CD4-positive, alpha-beta T cell (primary cell): Measurements from ENCODE around the gene ZNF783. TPM values are rescaled to one million over a fixed set of nuclear protein-coding genes. Genes with fewer than 3 reads are reported as not detected.

Experiments used
- ATAC-seq: fragments of 200-7000 bp; cut with Tn5 transposase; one replicate; pipeline ENCODE4 v1.10.0; 2022; ENCODE audit warnings: mild to moderate bottlenecking; ENCODE audit not compliant: poor library complexity
- CTCF ChIA-PET: fragments of 350-600 bp; sonication (Branson Sonifier 250); formaldehyde crosslinking; loops from one replicate; lab custom pipeline; 2021; ENCODE audit warnings: antibody characterized with exemption, inconsistent platforms; lab: Charles Lee
- POLR2A ChIA-PET: fragments of 350-600 bp; sonication (Branson Sonifier 250); formaldehyde crosslinking; loops from one replicate; lab custom pipeline; 2021; ENCODE audit warnings: antibody characterized with exemption, inconsistent platforms; lab: Charles Lee
- DNase-seq, 14 experiments: peaks; one replicate each; pipeline ENCODE4 v3.0.0-alpha.2; 2013 to 2020; ENCODE audit warnings: mixed read lengths in 2 of 14
- H3K27ac ChIP-seq, 2 donors: one replicate each; pipeline versions ENCODE4 v1.5.1 to v1.7.0; 2013; ENCODE audit warnings: low read length in 2 of 2, low read depth in 1 of 2, mild to moderate bottlenecking in 1 of 2
- H3K27me3 ChIP-seq, 2 experiments: 1 replicate in 1 of 2; 2 replicates in 1 of 2; pipeline versions ENCODE4 v1.6.1 to v1.7.0; 2013; ENCODE audit warnings: low read length in 2 of 2, control low read depth in 1 of 2, mild to moderate bottlenecking in 1 of 2, moderate library complexity in 1 of 2; ENCODE audit not compliant: insufficient read depth in 2 of 2, control insufficient read depth in 1 of 2
- H3K36me3 ChIP-seq: one replicate; pipeline ENCODE4 v1.6.1; 2013; ENCODE audit warnings: low read length, control low read depth; ENCODE audit not compliant: insufficient read depth
- H3K4me1 ChIP-seq: one replicate; pipeline ENCODE4 v1.6.1; 2013; ENCODE audit warnings: low read length, control low read depth; ENCODE audit not compliant: insufficient read depth
- H3K4me3 ChIP-seq: one replicate; pipeline ENCODE4 v1.5.1; 2013; ENCODE audit warnings: mild to moderate bottlenecking, low read length, moderate library complexity
- H3K9me3 ChIP-seq, 2 experiments: 1 replicate in 1 of 2; 2 replicates in 1 of 2; pipeline versions ENCODE4 v1.6.1 to v1.7.0; 2013; ENCODE audit warnings: low read length in 2 of 2, mild to moderate bottlenecking in 2 of 2, control low read depth in 1 of 2, moderate library complexity in 1 of 2; ENCODE audit not compliant: control insufficient read depth in 1 of 2, insufficient read depth in 1 of 2
- H3K27ac Mint-ChIP-seq: one replicate; pipeline ENCODE4 v1.8.0; 2020; ENCODE audit warnings: mixed read lengths
- H3K27me3 Mint-ChIP-seq: one replicate; pipeline ENCODE4 v1.8.0; 2021; ENCODE audit warnings: mixed read lengths
- H3K36me3 Mint-ChIP-seq: one replicate; pipeline ENCODE4 v1.8.0; 2021; ENCODE audit warnings: low read depth, mixed read lengths
- H3K4me1 Mint-ChIP-seq: one replicate; pipeline ENCODE4 v1.8.0; 2021; ENCODE audit warnings: low read depth, mixed read lengths
- H3K4me3 Mint-ChIP-seq: one replicate; pipeline ENCODE4 v1.8.0; 2020; ENCODE audit warnings: mild to moderate bottlenecking, mixed read lengths
- H3K9me3 Mint-ChIP-seq: one replicate; pipeline ENCODE4 v1.8.0; 2020; ENCODE audit warnings: mixed read lengths
- intact Hi-C, 2 experiments: fragments of 100-400 bp; cut with DNase I in 1 of 2; cut with micrococcal nuclease in 1 of 2; formaldehyde crosslinking; loops; one replicate each; pipeline versions ENCODE4 v1.15.1 to v1.9.0; 2023 to 2025; cut with DNase I, micrococcal nuclease
- total RNA-seq, 174 experiments: library from RNA in 2 of 174; stranded (reverse) in 2 of 174; gene quantifications; one replicate each; pipeline ENCODE4 v1.2.3 and lab custom pipeline; 2021 to 2026
- TF ChIP-seq, protein P1 (sequence below): fragments of 200-600 bp; IDR thresholded peaks from one replicate; pipeline ENCODE4 v1.8.0; 2022; ENCODE audit warnings: antibody characterized with exemption, mild to moderate bottlenecking

The ZNF783 gene
- total RNA-seq, 2 experiments from 2014 or later, result 27.6 to 29.0 TPM

DNA sequence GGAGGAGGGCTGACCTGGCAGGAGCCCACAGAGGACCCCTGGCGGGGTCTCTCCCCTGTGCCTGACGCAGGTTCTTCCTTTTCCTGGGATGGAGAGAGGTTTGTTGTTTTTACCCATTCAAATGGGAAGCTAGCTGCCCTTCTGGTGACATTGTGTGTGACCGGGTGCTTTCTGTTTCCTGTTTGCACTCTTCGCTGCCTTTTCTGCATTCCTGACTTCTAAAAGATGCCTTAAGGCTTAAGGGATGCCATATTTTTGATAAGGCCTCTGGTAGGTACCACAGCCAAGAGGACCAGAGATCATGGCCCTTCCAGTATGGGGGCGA is 20.3 kb downstream of the ZNF783 start:
- Histone ChIP-seq H3K4me3 (no peak overlapping the region), H3K27ac (no peak overlapping the region), H3K4me1 (peaks cover 38% of the 10 kb centered on the region), H3K27me3 (no peaks in the 10 kb centered on the region), H3K36me3 (peaks cover 31% of the 10 kb centered on the region), H3K9me3 (no peaks in the 10 kb centered on the region)
- Mint-ChIP-seq H3K4me3 (peak overlapping the region; percentile 15), H3K36me3 (peaks cover 49% of the 10 kb centered on the region), H3K27me3 (no peaks in the 10 kb centered on the region), H3K9me3 (no peaks in the 10 kb centered on the region), H3K27ac (peak overlapping the region; percentile 90), H3K4me1 (peaks cover 38% of the 10 kb centered on the region)
- TF ChIP-seq, protein P1, sequence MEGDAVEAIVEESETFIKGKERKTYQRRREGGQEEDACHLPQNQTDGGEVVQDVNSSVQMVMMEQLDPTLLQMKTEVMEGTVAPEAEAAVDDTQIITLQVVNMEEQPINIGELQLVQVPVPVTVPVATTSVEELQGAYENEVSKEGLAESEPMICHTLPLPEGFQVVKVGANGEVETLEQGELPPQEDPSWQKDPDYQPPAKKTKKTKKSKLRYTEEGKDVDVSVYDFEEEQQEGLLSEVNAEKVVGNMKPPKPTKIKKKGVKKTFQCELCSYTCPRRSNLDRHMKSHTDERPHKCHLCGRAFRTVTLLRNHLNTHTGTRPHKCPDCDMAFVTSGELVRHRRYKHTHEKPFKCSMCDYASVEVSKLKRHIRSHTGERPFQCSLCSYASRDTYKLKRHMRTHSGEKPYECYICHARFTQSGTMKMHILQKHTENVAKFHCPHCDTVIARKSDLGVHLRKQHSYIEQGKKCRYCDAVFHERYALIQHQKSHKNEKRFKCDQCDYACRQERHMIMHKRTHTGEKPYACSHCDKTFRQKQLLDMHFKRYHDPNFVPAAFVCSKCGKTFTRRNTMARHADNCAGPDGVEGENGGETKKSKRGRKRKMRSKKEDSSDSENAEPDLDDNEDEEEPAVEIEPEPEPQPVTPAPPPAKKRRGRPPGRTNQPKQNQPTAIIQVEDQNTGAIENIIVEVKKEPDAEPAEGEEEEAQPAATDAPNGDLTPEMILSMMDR, result no peak
- ChIA-PET POLR2A (no interaction called here), CTCF (interaction anchor here (4.4 kb wide), 1 partner anchor 20 kb away, joined by 56 read pairs; the partner anchor contains the start of gene ZNF783)
- ATAC-seq, result no peak
- no peak for DNase-seq
- intact Hi-C loops, result loop anchor here in 1 of 2 experiments (10.0 kb wide), 1 partner anchor 397 kb away; the partner anchor contains the start of gene EZH2

- POLR2A ChIA-PET, result interaction anchor here (2.1 to 4.2 kb wide), 5 partner anchors 18 to 139 kb away, joined by 14 to 144 read pairs (median 15); partner anchors contain the start of genes ZNF398 and ZNF783
- peak overlapping the region; percentile 19 to 30 for H3K27ac ChIP-seq
- peaks cover 49% of the 10 kb centered on the region for H3K36me3 Mint-ChIP-seq
These were observed 21.3 kb downstream of the ZNF783 start for GRCh38 chr7:149283321-149283720.

GRCh38 chr7:149284343-149284742 is 22.3 kb downstream of the ZNF783 start:
- peaks cover 44% of the 10 kb centered on the region for H3K4me1 Mint-ChIP-seq
- H3K9me3 ChIP-seq, result no peaks in the 10 kb centered on the region
- ChIA-PET POLR2A (interaction anchor here (0.6 to 4.2 kb wide), 18 partner anchors 9 to 430 kb away, joined by 3 to 144 read pairs (median 6); partner anchors contain the start of genes ZNF282, ZNF398, ZNF425 and ZNF777), CTCF (interaction anchor here (0.7 to 4.4 kb wide), 11 partner anchors 11 to 342 kb away, joined by 3 to 56 read pairs (median 3); partner anchors contain the start of genes ZNF282, ZNF398 and ZNF783)
- intact Hi-C loops, result loop anchor here (1.0 to 10.0 kb wide), 4 partner anchors 22 to 400 kb away; partner anchors contain the start of genes ZNF783 (in 2 of the 2), EZH2 (in 1 of the 2) and ZNF212 (in 1 of the 2)
- peak overlapping the region; percentile 87 for H3K4me3 Mint-ChIP-seq
- H3K27me3 Mint-ChIP-seq, result no peaks in the 10 kb centered on the region
- peaks cover 17% of the 10 kb centered on the region for H3K36me3 ChIP-seq
- H3K4me3 ChIP-seq, result peak overlapping the region; percentile 65
- peaks cover 47% of the 10 kb centered on the region for H3K4me1 ChIP-seq
- H3K27ac Mint-ChIP-seq, result peak overlapping the region; percentile 90
- no peaks in the 10 kb centered on the region for H3K27me3 ChIP-seq
- ATAC-seq, result peak; percentile 66
- peak overlapping the region; percentile 21 to 63 for H3K27ac ChIP-seq
- TF ChIP-seq, protein P1, result no peak
- DNase-seq, result peak; percentile 39 to 84 (median 58)
- H3K36me3 Mint-ChIP-seq, result peaks cover 39% of the 10 kb centered on the region
- no peaks in the 10 kb centered on the region for H3K9me3 Mint-ChIP-seq

More at GRCh38 chr7:149283321-149283720, 21.3 kb downstream of the ZNF783 start:
- TF ChIP-seq, protein P1, result no peak
- ATAC-seq (no peak), DNase-seq (no peak)
- intact Hi-C loops, result loop anchor here in 1 of 2 experiments (10.0 kb wide), 1 partner anchor 399 kb away; the partner anchor contains the start of gene EZH2
- Histone ChIP-seq H3K36me3 (peaks cover 25% of the 10 kb centered on the region), H3K4me3 (no peak overlapping the region), H3K9me3 (no peaks in the 10 kb centered on the region), H3K27me3 (no peaks in the 10 kb centered on the region), H3K4me1 (peaks cover 46% of the 10 kb centered on the region)
- Mint-ChIP-seq H3K4me1 (peaks cover 44% of the 10 kb centered on the region), H3K4me3 (no peak overlapping the region), H3K27ac (peak overlapping the region; percentile 90), H3K9me3 (no peaks in the 10 kb centered on the region), H3K27me3 (no peaks in the 10 kb centered on the region)
- CTCF ChIA-PET, result interaction anchor here (0.6 to 4.4 kb wide), 3 partner anchors 12 to 139 kb away, joined by 3 to 56 read pairs (median 5); partner anchors contain the start of gene ZNF783
